OCI-LY1 (cell line): ENCODE measurements around the gene PRRG4.

Source experiments
- H2AFZ ChIP-seq: fragments of 200-600 bp; sonication (generic), shearing (Covaris generic); 2 replicates; pipeline ENCODE4 v1.6.0; 2014; ENCODE audit warnings: antibody characterized with exemption, mild to moderate bottlenecking, low read length
- H3F3A ChIP-seq: fragments of 200-600 bp; sonication (generic), shearing (Covaris generic); 2 replicates; pipeline ENCODE4 v1.6.0; 2014; ENCODE audit warnings: mild to moderate bottlenecking, antibody characterized with exemption, low read length, moderate library complexity; ENCODE audit not compliant: insufficient read depth
- H3K27ac ChIP-seq: fragments of 200-600 bp; sonication (generic); 2 replicates; pipeline ENCODE4 v1.5.1; 2014; ENCODE audit warnings: low read length, mixed run types, mild to moderate bottlenecking, low read depth; ENCODE audit not compliant: poor library complexity, severe bottlenecking
- H3K27me3 ChIP-seq: fragments of 200-600 bp; sonication (generic); 2 replicates; pipeline ENCODE4 v1.6.0; 2014; ENCODE audit warnings: antibody characterized with exemption, mild to moderate bottlenecking, low read length, moderate library complexity; ENCODE audit not compliant: insufficient read depth
- H3K36me3 ChIP-seq: fragments of 200-600 bp; sonication (generic); 2 replicates; pipeline ENCODE4 v1.6.1; 2014; ENCODE audit warnings: mild to moderate bottlenecking, antibody characterized with exemption, low read length, moderate library complexity, mixed read lengths; ENCODE audit not compliant: insufficient read depth
- H3K4me1 ChIP-seq: fragments of 200-600 bp; sonication (generic); 2 replicates; pipeline ENCODE4 v1.5.1; 2014; ENCODE audit warnings: mild to moderate bottlenecking, low read length, moderate library complexity; ENCODE audit not compliant: insufficient read depth, severe bottlenecking
- H3K4me2 ChIP-seq: fragments of 200-600 bp; sonication (generic), shearing (Covaris generic); 2 replicates; pipeline ENCODE4 v1.6.1; 2014; ENCODE audit warnings: low read length
- H3K4me3 ChIP-seq: fragments of 200-600 bp; sonication (generic); 2 replicates; pipeline ENCODE4 v1.5.1; 2014; ENCODE audit warnings: low read length, low read depth, mild to moderate bottlenecking, mixed read lengths; ENCODE audit not compliant: poor library complexity, severe bottlenecking
- H3K79me2 ChIP-seq: fragments of 200-600 bp; shearing (Covaris generic); 2 replicates; pipeline ENCODE4 v1.6.1; 2016; ENCODE audit warnings: mixed run types, low read length, mixed read lengths; ENCODE audit not compliant: insufficient read depth
- H3K9ac ChIP-seq: fragments of 200-600 bp; sonication (generic), shearing (Covaris generic); 2 replicates; pipeline ENCODE4 v1.6.1; 2014; ENCODE audit warnings: mild to moderate bottlenecking, low read length, mixed read lengths
- H3K9me2 ChIP-seq: fragments of 200-600 bp; sonication (generic), shearing (Covaris generic); 2 replicates; pipeline ENCODE4 v1.6.1; 2014; ENCODE audit warnings: low read depth, mild to moderate bottlenecking, low read length, mixed read lengths
- H3K9me3 ChIP-seq: fragments of 200-600 bp; shearing (Covaris generic); 2 replicates; pipeline ENCODE4 v1.6.1; 2014; ENCODE audit warnings: low read length, mixed read lengths
- H4K20me1 ChIP-seq: fragments of 200-600 bp; sonication (generic), shearing (Covaris generic); 2 replicates; pipeline ENCODE4 v1.6.0; 2016; ENCODE audit warnings: mild to moderate bottlenecking, low read length; ENCODE audit not compliant: insufficient read depth
- CTCF ChIP-seq: fragments of 200-600 bp; sonication (generic), shearing (Covaris generic); IDR thresholded peaks from 2 replicates; pipeline ENCODE4 v1.5.1; 2017; ENCODE audit warnings: mild to moderate bottlenecking, antibody characterized with exemption, low read length, moderate library complexity, mixed read lengths
- EZH2 ChIP-seq: fragments of 200-600 bp; sonication (generic), shearing (Covaris generic); IDR thresholded peaks from 2 replicates; pipeline ENCODE4 v1.8.0; 2017; ENCODE audit warnings: borderline replicate concordance, mixed run types, mild to moderate bottlenecking, antibody characterized with exemption, low read length, moderate library complexity, mixed read lengths

The PRRG4 gene

GRCh38 chr11:32843544-32843943 is 13.8 kb downstream of the PRRG4 start:
- H3K9me3 ChIP-seq = no peaks in the 10 kb centered on the region
- H3K27me3 ChIP-seq = no peaks in the 10 kb centered on the region; the same call in 1 of the 2 replicates
- H3K9me2 ChIP-seq = no peaks in the 10 kb centered on the region
- no peak overlapping the region for H3K9ac ChIP-seq
- H2AFZ ChIP-seq = no peak overlapping the region
- no peak for TF ChIP-seq CTCF
- no peak for TF ChIP-seq EZH2
- H3K4me1 ChIP-seq = no peaks in the 10 kb centered on the region
- H3F3A ChIP-seq = no peaks in the 10 kb centered on the region
- no peak overlapping the region for H3K4me2 ChIP-seq
- H3K27ac ChIP-seq = no peak overlapping the region
- H3K79me2 ChIP-seq = no peaks in the 10 kb centered on the region
- no peak overlapping the region for H3K4me3 ChIP-seq
- no peaks in the 10 kb centered on the region for H4K20me1 ChIP-seq
- H3K36me3 ChIP-seq = no peaks in the 10 kb centered on the region

- H3K4me2 ChIP-seq = no peak overlapping the region
- H3K9ac ChIP-seq = no peak overlapping the region
- TF ChIP-seq CTCF (no peak), EZH2 (no peak)
- no peaks in the 10 kb centered on the region for H3K79me2 ChIP-seq
- H3K27me3 ChIP-seq = no peaks in the 10 kb centered on the region; the same call in 1 of the 2 replicates
- no peak overlapping the region for H3K4me3 ChIP-seq
- H3K9me3 ChIP-seq = no peaks in the 10 kb centered on the region
- no peaks in the 10 kb centered on the region for H4K20me1 ChIP-seq
- H2AFZ ChIP-seq = no peak overlapping the region
- H3F3A ChIP-seq = no peaks in the 10 kb centered on the region
- H3K36me3 ChIP-seq = no peaks in the 10 kb centered on the region
- no peaks in the 10 kb centered on the region for H3K9me2 ChIP-seq
- no peak overlapping the region for H3K27ac ChIP-seq
- H3K4me1 ChIP-seq = no peaks in the 10 kb centered on the region
These were observed 17.8 kb downstream of the PRRG4 start for GRCh38 chr11:32847511-32847910.

- no peaks in the 10 kb centered on the region for H3F3A ChIP-seq
- no peaks in the 10 kb centered on the region; the same call in 1 of the 2 replicates for H3K27me3 ChIP-seq
- TF ChIP-seq CTCF = no peak
- TF ChIP-seq EZH2 = no peak
- H3K9me3 ChIP-seq = no peaks in the 10 kb centered on the region
- no peaks in the 10 kb centered on the region for H3K9me2 ChIP-seq
- no peaks in the 10 kb centered on the region for H4K20me1 ChIP-seq
- H3K4me1 ChIP-seq = no peaks in the 10 kb centered on the region
- no peaks in the 10 kb centered on the region for H3K79me2 ChIP-seq
- H2AFZ ChIP-seq = no peak overlapping the region
- H3K36me3 ChIP-seq = no peaks in the 10 kb centered on the region
- H3K9ac ChIP-seq = no peak overlapping the region
- no peak overlapping the region for H3K4me2 ChIP-seq
- no peak overlapping the region for H3K27ac ChIP-seq
- H3K4me3 ChIP-seq = no peak overlapping the region
These were observed 20.0 kb downstream of the PRRG4 start for GRCh38 chr11:32849761-32850160.
